Astrocyte of the hippocampus (primary cell): Measurements from ENCODE around the gene EPHX1.
"Not testable (repeated sequence)": the region's sequence is repeated elsewhere in the genome, so short reads cannot be mapped to it uniquely, and the experiment has no call there.

Experiments used
- DNase-seq: peaks from one replicate; pipeline ENCODE4 v3.0.0; 2011; ENCODE audit warnings: low read depth, low spot score

Gene EPHX1

GRCh38 chr1:225816643-225817538 lies 7.0 kb downstream of the EPHX1 start:
- DNase-seq = peak; percentile 48

- peak; percentile 98 for DNase-seq
Measured at GRCh38 chr1:225817611-225818061, 7.7 kb downstream of the EPHX1 start.

- no peak for DNase-seq
Measured at GRCh38 chr1:225818229-225818628, 8.3 kb downstream of the EPHX1 start.

- DNase-seq = peak; percentile 35
Measured at GRCh38 chr1:225819346-225820192, 9.6 kb downstream of the EPHX1 start.

GRCh38 chr1:225820522-225821120 lies 10.7 kb downstream of the EPHX1 start:
- no peak for DNase-seq

GRCh38 chr1:225822655-225823403 lies 12.9 kb downstream of the EPHX1 start:
- DNase-seq = no peak

GRCh38 chr1:225823811-225824261 lies 13.9 kb downstream of the EPHX1 start:
- no peak for DNase-seq

- DNase-seq = no peak
Measured at GRCh38 chr1:225824533-225824941, 14.6 kb downstream of the EPHX1 start.

GRCh38 chr1:225825078-225825477 lies 15.2 kb downstream of the EPHX1 start:
- no peak for DNase-seq

GRCh38 chr1:225825607-225826007 lies 15.7 kb downstream of the EPHX1 start:
- no peak for DNase-seq

GRCh38 chr1:225827076-225827475 lies 17.2 kb downstream of the EPHX1 start:
- no peak for DNase-seq

GRCh38 chr1:225828706-225829345 lies 18.9 kb downstream of the EPHX1 start:
- DNase-seq = no peak

GRCh38 chr1:225830841-225831240 lies 20.9 kb downstream of the EPHX1 start:
- no peak for DNase-seq

- peak; percentile 56 for DNase-seq
Measured at GRCh38 chr1:225834417-225835329, 24.7 kb downstream of the EPHX1 start.

GRCh38 chr1:225835856-225836255 lies 25.9 kb downstream of the EPHX1 start:
- DNase-seq = peak; percentile 71

- DNase-seq = not testable (repeated sequence)
Measured at GRCh38 chr1:225836296-225836695, 26.4 kb downstream of the EPHX1 start.

- DNase-seq = no peak
Measured at GRCh38 chr1:225838793-225839192, 28.9 kb downstream of the EPHX1 start.

- no peak for DNase-seq
Measured at GRCh38 chr1:225840223-225840610, 30.3 kb downstream of the EPHX1 start.

GRCh38 chr1:225840713-225841112 lies 30.8 kb downstream of the EPHX1 start:
- DNase-seq = no peak

- no peak for DNase-seq
Measured at GRCh38 chr1:225842074-225842473, 32.1 kb downstream of the EPHX1 start.
